COLO668 (cell line): ENCODE data around the gene CISD3.

Source experiments
- DNase-seq: peaks from one replicate; lab custom pipeline; 2025; ENCODE audit not compliant: unreplicated experiment; lab: John Stamatoyannopoulos, UW

Gene CISD3, protein sequence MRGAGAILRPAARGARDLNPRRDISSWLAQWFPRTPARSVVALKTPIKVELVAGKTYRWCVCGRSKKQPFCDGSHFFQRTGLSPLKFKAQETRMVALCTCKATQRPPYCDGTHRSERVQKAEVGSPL

DNA sequence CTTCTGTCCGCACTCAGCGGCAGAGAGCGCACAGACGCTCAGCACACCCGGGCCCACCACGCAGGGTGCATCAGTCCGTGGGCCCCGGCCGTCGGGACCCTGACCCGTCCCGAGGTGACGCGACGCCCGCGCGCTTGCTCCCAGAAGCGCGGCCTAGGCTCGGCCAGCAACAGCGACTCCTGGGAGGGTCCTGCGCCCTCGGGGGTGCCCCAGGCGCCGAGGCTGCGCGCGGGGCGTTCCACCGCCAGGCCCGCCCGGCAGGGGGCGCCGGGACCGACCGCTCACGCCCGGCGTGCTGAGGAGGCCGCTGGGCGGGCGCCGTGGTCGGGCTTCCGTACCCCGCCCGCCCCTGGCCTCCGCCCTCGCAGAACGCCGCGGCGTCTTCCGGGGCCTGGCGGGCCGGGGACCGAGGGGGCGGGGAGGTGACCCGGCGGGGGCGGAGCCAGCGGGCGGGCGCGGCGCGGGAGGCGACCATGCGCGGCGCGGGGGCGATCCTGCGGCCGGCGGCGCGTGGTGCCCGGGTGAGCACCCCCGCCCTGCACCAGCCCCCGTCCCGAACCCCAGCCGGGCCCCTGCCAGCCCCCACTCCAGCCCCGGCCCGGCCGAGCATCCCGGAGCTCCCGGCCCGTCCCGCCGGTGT lies at the start of gene CISD3:
Gene CISD3 (plus strand): TSS at position 456 of the 640 bp plus-strand sequence. CDS start 18 bp downstream, at position 474.
- peak; percentile 92 for DNase-seq

DNA sequence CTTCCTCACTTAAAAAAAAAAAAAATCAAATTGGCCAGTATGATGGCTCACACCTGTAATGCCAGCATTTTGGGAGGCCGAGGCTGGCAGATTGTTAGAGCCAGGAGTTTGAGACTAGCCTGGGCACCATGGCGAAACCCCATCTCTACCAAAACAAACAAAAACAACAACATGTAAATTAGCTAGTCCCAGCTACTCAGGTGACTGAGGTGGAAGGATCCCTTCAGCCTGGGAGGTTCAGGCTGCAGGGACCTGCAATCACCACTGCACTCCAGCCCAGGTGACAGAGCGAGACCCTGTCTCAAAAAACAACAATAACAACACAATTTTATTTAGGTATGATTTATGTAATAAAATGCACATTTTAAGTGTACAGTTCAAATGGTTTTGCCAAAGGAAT lies 49.0 kb upstream of the CISD3 start:
- no peak for DNase-seq

DNA sequence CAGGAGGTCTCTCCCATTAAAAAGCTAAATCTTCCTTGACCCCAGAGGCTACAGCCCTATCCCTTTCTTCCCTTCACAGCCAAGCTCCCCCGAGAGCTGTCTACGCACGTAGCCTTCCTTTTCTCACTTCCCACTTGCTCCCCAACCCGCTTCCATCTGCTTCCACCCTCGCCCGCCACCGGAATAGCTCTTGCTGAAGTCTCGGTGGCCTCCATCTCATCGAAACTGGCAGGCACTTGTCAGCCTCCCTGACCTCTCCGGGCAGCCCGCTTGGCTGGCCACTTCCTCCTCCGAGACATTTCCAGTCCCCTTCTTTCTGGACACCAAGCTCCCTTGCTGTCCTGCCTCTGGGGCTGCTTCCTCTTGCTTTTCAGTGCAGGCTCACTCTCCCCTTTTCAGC lies 44.6 kb upstream of the CISD3 start:
- no peak for DNase-seq

DNA sequence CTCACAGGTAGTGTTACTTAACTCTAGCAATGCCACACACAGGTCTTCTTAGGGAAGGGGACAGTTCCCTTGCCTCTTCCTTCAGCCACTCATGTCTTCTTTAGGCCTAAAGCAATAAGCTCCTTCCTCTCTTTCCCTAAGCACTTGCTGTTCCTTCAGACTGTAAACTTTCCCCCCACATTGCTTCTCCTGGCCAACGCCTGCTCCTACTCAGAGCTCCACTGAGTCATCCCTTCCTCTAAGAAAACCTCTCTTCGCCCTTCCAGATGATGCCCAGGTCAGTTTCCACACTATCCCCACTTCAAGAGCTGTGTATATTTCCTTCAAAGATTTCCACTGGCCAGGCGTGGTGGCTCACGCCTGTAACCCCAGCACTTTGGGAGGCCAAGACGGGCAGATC lies 42.9 kb upstream of the CISD3 start:
- no peak for DNase-seq

DNA sequence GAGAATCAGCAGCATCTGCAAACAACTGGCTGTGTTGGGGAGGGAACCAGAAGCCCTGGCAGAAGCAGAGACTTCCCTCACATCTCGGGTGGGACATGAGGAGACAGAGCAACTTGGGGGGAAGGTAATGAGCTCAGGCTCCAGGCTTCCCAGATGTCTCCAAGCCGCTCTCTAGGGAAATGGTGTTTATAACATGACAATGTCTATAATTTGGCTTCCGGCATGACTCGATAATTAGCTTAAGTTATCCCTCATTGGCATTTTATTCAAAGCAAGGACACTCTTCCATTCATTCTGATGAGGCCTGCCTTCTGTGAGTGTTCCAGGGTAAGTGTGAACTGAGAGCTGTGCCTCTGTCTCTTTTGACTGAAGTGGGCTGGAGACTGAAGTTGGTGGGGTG lies 39.8 kb upstream of the CISD3 start:
- DNase-seq, result no peak

DNA sequence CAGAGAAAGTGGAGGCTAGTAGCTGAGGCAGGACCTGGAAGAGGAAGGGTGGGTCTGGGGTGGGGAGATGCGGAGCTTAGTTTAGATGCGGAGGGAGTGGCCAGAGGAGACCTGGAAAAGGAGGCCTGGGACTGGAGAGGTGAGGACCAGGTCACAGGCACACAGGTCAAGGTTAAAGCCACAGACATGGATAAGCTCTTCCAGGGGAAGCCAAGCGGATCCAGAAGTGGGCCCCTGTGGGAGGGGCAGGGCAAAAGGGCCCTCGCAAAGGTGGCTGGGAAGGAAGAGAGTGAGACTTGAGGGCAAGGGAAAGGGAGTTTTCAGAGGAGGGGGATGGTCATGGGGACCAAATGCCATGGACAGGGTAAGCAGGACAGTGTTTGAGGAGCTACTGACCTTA lies 39.0 kb upstream of the CISD3 start:
- no peak for DNase-seq

DNA sequence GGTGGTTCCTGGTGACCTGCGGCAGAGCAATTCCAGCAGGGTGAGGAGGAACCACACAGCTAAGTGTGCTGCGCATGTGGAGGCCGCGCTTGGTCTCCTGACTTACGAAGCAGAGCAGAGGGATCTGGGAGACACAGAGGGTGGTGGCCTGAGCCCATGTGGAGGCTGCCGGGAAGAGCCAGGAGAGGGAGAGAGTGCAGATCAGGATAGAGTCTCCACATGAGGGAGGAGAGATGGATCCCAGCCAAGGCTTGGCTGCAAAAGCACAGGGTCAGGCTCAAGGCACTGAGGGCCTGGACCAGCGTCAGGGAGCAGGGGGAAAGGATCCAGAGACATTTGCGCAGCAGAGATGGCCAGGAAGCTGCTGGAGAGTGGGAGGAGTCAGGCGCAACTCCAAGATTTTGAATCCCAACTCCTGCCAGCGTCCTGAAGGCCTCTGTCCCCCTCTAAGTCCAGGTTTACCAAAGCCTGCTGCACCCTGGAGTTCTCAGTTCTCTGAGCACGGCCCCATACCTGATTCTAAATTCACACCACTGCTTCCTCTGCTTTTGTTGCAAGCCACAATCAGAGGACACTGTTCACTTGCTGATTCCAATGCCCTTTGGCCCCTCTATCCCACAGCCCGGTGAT lies 36.3 kb upstream of the CISD3 start:
- DNase-seq, result no peak

DNA sequence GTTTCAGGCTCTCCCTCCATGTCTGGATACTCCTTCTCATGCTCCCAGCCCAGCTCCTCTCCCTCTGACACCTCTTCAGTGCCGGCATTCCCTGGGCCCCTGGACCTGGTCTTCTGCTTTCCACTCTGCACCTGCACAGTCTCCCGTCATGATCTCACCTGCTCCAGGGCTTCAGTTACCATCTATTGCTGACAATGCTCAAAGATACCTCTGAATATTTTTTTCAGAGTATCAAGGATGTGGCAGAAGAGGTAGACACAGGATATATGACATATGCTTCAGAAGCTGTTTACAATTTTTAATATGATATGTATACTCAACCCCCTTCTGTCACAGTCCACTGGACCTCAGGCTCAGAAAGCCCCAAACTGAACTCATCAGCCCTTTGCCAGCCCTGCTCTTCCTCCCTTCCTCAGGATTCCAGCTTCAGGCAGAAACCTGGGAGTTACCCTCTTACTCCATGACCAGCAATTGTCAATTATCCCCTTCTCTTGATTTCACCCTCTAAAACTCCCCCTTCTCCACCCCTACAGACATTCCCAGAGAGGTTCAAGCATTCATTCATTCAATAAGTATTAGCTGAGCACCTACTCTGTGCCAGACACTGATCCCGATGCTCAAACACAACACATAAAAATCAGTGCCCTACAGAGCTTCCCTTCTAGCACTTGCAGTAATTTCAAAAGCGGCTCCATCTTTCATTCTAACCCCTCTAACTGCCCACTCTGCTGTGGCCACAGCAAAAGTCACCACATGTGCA lies 32.9 kb upstream of the CISD3 start:
- peak; percentile 16 for DNase-seq

DNA sequence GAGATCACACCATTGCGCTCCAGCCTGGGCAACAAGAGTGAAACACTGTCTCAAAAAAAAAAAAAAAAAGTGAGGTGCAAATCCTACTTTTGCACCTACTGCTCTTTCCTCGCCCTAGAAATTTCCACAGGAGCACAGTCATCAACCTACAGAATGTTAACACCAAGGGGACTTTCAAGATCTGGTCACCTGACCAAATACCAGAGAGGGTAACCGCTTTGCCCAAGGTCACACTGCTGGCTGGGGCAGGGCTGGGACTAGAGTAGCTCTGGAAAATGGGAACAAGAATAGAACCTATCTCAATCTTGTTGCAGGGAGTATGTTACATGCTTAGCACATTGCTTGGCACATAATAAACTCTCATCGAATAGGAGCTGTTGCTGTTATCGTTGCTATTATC lies 31.4 kb upstream of the CISD3 start:
- DNase-seq, result no peak

DNA sequence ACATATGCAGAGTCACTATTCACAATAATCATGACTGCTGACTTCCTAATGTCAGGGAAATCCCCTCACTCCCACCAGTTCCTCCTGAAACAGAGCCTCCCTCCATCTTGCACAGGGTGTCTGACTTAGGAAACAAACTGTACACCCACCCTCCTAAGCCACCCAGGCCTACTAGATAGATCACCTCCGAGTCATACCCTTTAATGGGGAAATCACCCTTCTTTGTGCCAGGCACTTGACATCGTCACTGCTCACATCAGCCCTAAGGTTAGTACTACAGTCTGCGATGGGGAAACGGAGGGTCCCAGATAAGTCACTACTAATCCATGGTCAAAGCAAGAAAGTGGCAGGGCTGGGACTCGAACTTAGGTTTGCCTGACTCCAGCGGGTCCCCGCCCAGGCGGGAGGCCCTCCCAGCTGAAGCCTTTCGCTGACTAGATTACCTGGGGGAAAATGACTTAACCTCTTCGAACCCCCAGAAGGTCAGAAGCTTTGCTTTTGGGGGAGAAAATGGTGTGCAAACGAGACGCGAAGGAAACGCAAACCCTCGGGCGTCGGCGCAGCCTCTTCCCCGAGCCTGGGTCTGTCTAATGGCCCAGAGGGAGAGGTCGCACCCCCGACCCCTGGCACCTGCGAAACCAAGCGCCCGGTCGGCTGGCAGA lies 28.5 kb upstream of the CISD3 start:
- peak; percentile 56 for DNase-seq

DNA sequence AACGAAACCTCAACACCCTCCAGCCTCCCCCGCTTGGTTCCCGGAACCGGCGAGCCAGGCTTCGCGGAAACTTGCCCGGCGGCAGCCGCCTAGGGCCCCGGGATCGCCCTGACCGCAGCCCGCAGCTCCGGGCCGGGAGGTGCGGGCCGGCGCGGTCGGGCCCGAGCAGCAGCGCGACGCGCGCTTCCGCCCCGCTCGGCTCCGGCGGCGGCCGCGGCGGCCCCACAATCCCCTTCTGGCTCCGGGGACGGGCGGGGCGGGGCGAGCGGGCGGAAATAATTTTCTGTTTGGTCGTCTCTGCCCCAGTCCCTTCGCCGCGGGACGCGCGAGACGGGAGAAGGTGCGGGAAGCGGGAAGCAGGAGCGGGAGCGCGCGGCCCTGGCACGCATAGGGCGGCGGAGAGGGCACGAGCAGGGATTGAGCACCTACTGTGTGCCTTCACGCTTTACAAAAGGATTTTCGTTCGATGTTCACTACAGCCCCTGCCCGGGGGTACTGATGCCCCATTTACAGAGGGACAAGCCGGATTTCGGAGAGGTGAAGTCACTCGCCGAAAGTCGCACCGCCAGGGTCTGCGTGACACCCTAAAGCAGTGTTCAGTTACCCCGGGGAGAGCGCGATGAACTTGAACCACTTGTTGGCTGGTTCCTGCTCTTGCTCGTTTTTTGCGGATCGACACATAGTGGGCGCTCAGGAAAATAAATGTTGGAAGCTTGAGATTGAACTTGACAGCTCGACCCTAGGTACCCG lies 27.8 kb upstream of the CISD3 start:
- peak; percentile 91 for DNase-seq

DNA sequence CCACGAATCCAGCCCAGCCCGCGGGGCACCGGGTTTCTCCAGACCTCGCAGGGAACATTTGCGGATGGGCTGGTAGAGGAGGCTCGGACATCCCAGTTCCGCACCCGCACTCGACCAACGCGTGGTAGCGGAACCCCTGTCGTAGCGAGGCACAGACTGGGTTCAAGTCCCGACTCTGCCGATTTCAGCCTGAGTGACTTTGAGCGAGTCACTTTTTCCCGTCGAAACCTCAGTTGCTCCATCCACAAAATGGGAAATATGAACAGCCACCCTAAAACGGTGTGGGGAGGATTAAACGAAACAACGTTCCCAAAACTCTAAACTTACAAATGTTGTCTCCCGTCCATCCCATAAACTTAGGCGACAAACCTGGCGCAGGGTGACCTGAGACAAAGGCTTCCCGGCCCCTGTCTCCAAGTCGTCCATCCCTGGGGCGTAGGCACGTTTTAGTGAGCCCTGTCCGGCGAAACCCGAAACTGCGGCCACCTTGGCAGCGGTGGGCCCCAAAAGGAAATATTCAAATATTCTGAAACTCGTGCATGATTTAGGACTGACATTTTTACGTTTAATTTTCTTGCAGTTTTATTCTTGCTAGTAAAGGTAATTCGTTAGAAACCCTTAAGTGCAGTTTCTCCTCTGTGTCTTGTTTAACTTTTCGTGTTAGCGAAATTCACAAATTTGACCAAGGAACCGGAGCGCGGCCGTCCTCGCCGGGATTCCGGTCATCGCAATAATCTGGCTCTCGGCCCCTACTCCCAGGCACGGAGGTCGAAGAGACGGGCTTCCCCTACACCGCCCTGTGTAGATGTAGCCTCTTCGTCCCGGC lies 27.0 kb upstream of the CISD3 start:
- DNase-seq, result peak; percentile 42

DNA sequence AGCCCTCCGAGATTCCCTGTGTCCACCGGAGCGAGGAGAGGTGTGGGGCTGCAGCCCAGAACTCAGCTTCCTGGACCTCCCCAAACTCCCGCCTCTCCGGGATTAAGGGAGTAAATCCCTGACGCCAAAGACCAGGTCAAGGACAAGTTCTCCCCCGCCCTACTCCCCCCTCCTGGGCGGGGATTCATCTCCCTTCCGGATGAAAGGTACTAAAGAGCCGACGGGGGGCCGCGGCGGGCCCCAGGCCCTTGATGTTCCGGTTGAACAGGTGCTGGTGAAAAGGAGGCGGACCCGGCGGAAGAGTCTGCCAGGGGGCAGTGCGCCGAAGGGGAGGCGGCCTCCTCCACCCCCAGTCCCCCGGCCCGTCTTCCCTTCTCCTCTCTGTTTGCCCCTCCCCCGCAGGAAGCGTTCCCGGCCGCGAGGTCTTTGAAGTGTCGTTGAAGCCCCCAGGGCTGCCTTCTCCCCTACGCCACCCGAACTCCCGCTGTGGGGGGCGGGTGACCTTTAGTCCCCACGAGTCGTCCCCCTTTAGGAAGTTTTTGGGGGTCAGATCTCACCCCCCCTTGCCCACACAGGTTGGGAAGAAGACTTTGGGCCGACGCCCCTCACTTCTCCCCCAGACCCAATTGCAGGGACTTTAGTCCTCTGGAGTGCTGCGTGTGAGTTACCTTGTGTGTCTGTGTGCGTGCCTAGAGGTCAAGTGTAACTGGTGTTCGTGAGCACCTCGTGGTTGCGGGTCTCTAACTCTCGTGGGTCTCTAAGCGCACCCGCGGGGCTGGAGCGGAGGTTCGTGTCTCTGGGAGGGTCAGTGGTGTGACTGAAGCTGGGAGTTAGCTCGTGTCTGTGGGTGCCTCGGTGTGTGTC lies 26.2 kb upstream of the CISD3 start:
- peak; percentile 95 for DNase-seq

DNA sequence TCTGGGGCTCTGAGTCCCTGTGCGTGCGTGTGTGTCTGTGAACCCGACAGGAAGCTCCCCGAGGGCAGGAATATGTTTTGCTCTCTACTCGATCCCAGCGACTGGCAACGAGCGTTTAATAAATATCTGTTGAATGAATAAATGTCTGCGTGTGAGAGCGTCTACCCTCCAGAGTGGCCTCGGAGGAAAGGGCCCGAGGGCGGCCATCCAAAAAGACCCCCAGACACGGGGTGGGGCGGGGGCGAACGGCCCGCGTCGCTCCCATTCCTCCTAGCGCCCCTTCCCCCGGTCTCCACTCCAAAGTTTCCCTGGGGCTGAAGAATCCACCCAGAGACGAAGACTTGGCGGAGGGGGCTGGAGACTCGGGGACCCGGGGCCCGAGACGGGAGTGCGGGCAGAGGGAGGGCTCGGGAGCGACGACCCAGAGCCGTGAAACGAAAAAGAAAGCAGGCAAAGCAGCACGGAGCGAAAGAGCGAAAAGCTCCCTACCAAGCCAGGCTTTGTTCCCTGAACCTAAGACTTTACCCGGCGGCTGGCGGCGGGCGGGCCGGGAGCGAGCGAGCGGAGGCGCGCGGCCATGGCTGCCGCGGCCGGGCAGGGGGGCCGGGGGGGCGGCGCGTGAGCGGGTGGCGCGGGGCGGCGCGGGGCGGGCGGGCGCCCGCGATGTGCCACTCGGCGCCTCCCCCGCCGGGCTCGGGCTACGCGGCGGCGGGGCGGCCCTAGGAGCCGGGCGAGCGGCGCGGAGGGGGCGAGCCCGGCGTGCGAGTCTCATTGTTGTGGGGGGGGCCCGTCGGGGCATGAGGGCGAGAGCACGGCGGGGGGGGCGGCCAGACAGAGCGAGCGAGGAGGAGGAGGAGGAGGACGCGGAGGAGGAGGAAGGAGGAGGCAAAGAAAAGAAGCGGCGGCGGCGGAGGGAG lies 25.3 kb upstream of the CISD3 start, which contains the start of gene MLLT6:
Gene MLLT6 (plus strand): TSS at position 668 of the 917 bp plus-strand sequence. CDS start 360 bp downstream, outside the sequence.
- DNase-seq, result peak; percentile 80

DNA sequence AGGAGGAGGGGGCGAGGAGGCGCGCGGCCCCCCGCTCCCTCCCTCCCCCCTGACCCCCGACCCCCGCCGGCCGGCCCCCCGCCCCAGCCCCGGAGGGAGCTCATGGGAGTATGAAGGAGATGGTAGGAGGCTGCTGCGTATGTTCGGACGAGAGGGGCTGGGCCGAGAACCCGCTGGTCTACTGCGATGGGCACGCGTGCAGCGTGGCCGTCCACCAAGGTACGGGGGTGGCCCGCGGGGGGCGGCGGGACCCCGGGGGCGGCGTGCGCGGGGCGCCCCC lies 24.7 kb upstream of the CISD3 start:
- DNase-seq, result no peak

DNA sequence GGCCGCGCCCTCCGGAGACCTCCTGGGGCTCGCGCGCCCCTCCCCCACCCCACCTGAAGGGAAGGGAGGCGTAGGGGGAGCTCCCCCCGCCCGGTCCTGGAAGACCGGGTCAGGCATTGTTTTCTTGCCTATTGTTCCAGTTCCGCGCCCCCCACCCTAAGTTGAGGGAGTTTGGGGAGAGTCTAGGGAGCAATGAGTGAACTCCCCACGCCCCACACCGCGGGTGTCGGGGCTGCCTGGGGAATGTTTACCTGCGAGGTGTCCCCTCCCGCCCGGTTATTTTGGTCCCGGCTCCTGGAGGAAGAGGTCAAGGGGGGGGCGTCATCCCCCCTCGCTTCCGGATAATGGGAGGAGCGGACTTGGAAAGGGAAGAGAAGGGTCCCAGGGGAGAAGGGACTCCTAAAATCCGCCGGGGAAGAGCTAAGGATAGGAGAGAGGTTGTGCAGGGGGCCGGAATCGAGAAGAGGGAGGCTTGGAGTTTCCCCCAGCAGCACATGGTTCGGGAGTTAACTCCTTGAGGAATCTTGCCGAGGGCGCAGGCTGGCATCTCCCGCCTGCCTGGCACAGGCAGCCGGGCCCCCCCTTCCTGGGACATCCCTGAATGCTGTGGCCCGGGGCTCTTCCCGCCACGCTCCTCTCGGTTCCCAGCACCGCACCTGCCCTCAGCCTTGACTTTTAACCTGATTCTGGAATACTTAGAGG lies 24.2 kb upstream of the CISD3 start:
- peak; percentile 59 for DNase-seq

DNA sequence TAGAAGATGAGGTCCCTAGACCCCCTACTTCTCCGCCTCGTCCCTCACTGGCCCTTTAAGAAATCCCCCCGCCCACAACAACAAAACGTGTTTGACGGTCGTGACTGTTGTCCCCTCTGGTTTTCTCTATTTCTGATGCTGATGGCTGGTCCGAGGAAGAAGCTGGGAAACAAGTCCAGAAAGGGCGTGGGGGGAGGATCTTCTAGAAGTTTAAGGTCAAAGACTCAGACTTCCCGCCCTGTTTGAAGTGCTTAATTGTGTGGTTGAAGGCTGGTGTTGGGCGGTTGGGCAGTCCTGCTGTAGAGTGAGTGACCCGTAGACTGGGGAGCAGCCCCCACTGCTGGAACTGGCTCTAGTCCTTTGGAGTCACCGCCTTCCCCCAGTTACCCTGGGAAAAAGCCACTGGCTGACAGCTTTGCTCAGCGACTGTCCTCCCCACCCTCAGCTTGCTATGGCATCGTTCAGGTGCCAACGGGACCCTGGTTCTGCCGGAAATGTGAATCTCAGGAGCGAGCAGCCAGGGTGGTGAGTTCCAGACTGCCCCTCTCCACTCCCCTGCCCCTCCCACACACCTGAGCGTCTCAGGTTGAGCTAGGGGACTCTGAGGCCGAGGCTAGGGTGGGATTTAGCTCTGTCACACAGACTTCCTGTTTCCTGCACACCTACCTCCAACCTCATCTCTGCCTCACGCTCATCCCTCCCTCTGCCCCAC lies 23.5 kb upstream of the CISD3 start:
- peak; percentile 11 for DNase-seq
